Lower leg skin (tissue), 3 donors: ENCODE data around the gene KLHL25.

Experiments
- CTCF ChIP-seq, 3 donors: fragments of 450-650 bp; IDR thresholded peaks; one replicate each; pipeline ENCODE4 v1.5.1; 2016; ENCODE audit warnings: antibody characterized with exemption in 3 of 3, mild to moderate bottlenecking in 3 of 3, moderate library complexity in 2 of 3
- POLR2A ChIP-seq, 2 donors: fragments of 450-650 bp; IDR thresholded peaks; one replicate each; pipeline ENCODE4 v1.6.1; 2016 to 2017; ENCODE audit warnings: antibody characterized with exemption in 2 of 2, mild to moderate bottlenecking in 1 of 2, moderate library complexity in 1 of 2

GRCh38 chr15:85781099-85781498 is 13.6 kb downstream of the KLHL25 start:
- no peak for TF ChIP-seq CTCF (IDR thresholded peaks at IDR 0.05)
- no peak for TF ChIP-seq POLR2A (IDR thresholded peaks at IDR 0.05)
